Measurements from ENCODE around the gene LEKR1.

LEKR1 gene

DNA sequence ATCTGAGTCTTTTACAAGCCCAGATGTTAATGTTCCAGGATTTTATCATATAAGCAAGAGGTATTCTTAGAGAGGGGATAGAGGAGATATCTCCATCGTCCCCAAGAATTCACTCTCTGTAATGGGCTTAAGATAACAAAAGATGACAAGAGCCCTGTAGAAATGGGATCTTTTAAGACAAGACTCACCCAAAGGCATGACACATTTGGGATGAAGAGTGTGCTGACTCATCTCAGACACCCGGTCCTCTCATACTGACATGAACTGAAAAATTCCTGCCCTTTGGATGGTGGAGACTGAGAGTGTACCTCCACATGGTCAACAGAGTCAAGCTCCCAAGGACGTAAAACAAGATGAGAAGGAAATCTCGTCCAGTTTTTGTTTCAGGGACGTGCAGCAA lies 11.0 kb downstream of the LEKR1 start:
- Histone ChIP-seq H3K23ac (ENCODE audit: low read length in 2 of 2) (no peak overlapping the region), H3K27me3 (ENCODE audit: control insufficient read depth in 1 of 2, insufficient read depth in 1 of 2, low read length in 2 of 2) (no peaks in the 10 kb centered on the region), H3K27ac (ENCODE audit: low read length, poor library complexity, severe bottlenecking) (no peak overlapping the region), H2BK12ac (ENCODE audit: low read length in 2 of 2) (no peak overlapping the region), H3K4me3 (ENCODE audit: insufficient read depth in 1 of 2, low read depth in 1 of 2, low read length in 2 of 2) (no peak overlapping the region), H3K36me3 (ENCODE audit: control insufficient read depth in 1 of 2, insufficient read depth in 2 of 2, low read depth in 1 of 2, low read length in 2 of 2) (no peaks in the 10 kb centered on the region), H2AK5ac (ENCODE audit: low read length, severe bottlenecking) (no peak overlapping the region), H2AFZ (ENCODE audit: low read depth, low read length) (no peak overlapping the region), H3K4me2 (ENCODE audit: low read length, poor library complexity, severe bottlenecking) (no peak overlapping the region), H2BK5ac (ENCODE audit: low read depth, low read length, poor library complexity, severe bottlenecking) (no peak overlapping the region), H3K79me1 (replicated peaks; ENCODE audit: low read length, poor library complexity, severe bottlenecking) (no peaks in the 10 kb centered on the region), H3K4ac (ENCODE audit: low read depth in 1 of 2, low read length in 2 of 2) (no peak overlapping the region), H4K8ac (ENCODE audit: low read length) (no peak overlapping the region), H2BK15ac (ENCODE audit: low read depth, poor library complexity, severe bottlenecking) (no peak overlapping the region), H3K9me3 (ENCODE audit: control insufficient read depth, low read length) (no peaks in the 10 kb centered on the region), H2BK120ac (ENCODE audit: low read depth, low read length) (no peak overlapping the region), H4K91ac (ENCODE audit: low read length) (no peak overlapping the region), H3K14ac (ENCODE audit: low read length in 2 of 2) (no peak overlapping the region), H3K18ac (ENCODE audit: low read depth in 1 of 2, low read length in 2 of 2) (no peak overlapping the region), H3K4me1 (ENCODE audit: control insufficient read depth, insufficient read depth, low read depth, low read length) (no peaks in the 10 kb centered on the region), H3K9ac (ENCODE audit: low read length) (no peak overlapping the region)
- DNase-seq, result peak; percentile 44
- 43% methylated on average over 4 of the region's 5 CpGs for WGBS

GRCh38 chr3:156838035-156838434 lies 11.9 kb downstream of the LEKR1 start:
- 97% methylated on average over 3 of the region's 3 CpGs for WGBS
- no peak overlapping the region for H3K27ac ChIP-seq (ENCODE audit: low read length, poor library complexity, severe bottlenecking)
- no peaks in the 10 kb centered on the region for H3K9me3 ChIP-seq (ENCODE audit: control insufficient read depth, low read length)
- H4K8ac ChIP-seq (ENCODE audit: low read length), result no peak overlapping the region
- no peak overlapping the region for H2AFZ ChIP-seq (ENCODE audit: low read depth, low read length)
- H2BK12ac ChIP-seq (ENCODE audit: low read length in 2 of 2), result no peak overlapping the region
- H2AK5ac ChIP-seq (ENCODE audit: low read length, severe bottlenecking), result no peak overlapping the region
- H2BK120ac ChIP-seq (ENCODE audit: low read depth, low read length), result no peak overlapping the region
- no peak overlapping the region for H3K4me2 ChIP-seq (ENCODE audit: low read length, poor library complexity, severe bottlenecking)
- DNase-seq, result no peak
- no peak overlapping the region for H3K18ac ChIP-seq (ENCODE audit: low read depth in 1 of 2, low read length in 2 of 2)
- H3K14ac ChIP-seq (ENCODE audit: low read length in 2 of 2), result no peak overlapping the region
- no peaks in the 10 kb centered on the region for H3K36me3 ChIP-seq (ENCODE audit: control insufficient read depth in 1 of 2, insufficient read depth in 2 of 2, low read depth in 1 of 2, low read length in 2 of 2)
- no peak overlapping the region for H2BK15ac ChIP-seq (ENCODE audit: low read depth, poor library complexity, severe bottlenecking)
- H3K79me1 ChIP-seq (replicated peaks; ENCODE audit: low read length, poor library complexity, severe bottlenecking), result no peaks in the 10 kb centered on the region
- no peak overlapping the region for H3K4me3 ChIP-seq (ENCODE audit: insufficient read depth in 1 of 2, low read depth in 1 of 2, low read length in 2 of 2)
- H3K9ac ChIP-seq (ENCODE audit: low read length), result no peak overlapping the region
- no peak overlapping the region for H3K23ac ChIP-seq (ENCODE audit: low read length in 2 of 2)
- no peaks in the 10 kb centered on the region for H3K4me1 ChIP-seq (ENCODE audit: control insufficient read depth, insufficient read depth, low read depth, low read length)
- no peak overlapping the region for H2BK5ac ChIP-seq (ENCODE audit: low read depth, low read length, poor library complexity, severe bottlenecking)
- no peaks in the 10 kb centered on the region for H3K27me3 ChIP-seq (ENCODE audit: control insufficient read depth in 1 of 2, insufficient read depth in 1 of 2, low read length in 2 of 2)
- no peak overlapping the region for H3K4ac ChIP-seq (ENCODE audit: low read depth in 1 of 2, low read length in 2 of 2)
- H4K91ac ChIP-seq (ENCODE audit: low read length), result no peak overlapping the region

DNA sequence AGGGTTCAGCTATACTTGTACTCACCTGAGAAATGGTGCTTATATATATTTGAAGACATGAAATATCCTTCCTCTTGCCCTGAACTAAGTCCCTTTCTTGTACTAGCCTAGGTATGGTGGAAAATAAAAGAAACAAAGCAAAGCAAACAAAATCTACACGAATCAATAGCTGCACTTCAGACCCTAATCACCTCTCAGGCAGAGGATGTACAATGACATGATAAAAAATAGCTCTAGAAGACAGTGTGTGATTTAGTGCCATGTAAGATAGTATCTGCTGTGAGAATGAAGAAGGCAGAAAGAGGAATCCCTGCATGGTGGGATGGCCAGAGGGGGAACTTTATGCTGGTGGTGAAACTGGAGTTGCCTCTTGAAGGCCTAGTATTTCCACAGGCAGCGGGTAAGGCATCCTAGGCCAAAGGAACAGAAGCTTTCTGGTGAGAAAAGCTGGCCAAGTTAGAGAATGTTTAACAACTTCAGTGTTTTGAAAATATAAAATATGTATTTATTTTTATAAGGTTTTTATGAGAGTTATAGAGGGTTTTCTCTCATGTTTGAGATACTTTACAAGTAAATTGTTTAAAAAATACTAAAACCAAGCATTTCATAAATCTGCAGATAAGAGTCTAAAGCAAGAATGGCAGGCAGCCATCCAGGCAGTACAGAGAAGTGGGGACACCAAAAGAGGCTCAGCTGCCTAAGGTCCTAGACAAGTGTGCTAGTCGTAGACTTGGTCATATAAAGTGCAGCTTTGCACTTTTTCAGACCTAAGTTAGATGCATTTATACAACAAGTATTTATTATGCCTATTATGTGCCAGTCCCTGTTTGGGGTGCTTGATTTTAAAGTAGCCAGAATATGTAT lies 14.9 kb downstream of the LEKR1 start:
- Histone ChIP-seq H3K9ac (ENCODE audit: low read length) (no peak overlapping the region), H3K79me1 (replicated peaks; ENCODE audit: low read length, poor library complexity, severe bottlenecking) (no peaks in the 10 kb centered on the region), H3K18ac (ENCODE audit: low read depth in 1 of 2, low read length in 2 of 2) (no peak overlapping the region), H2BK15ac (ENCODE audit: low read depth, poor library complexity, severe bottlenecking) (no peak overlapping the region), H2AK5ac (ENCODE audit: low read length, severe bottlenecking) (no peak overlapping the region), H2BK5ac (ENCODE audit: low read depth, low read length, poor library complexity, severe bottlenecking) (no peak overlapping the region), H3K23ac (ENCODE audit: low read length in 2 of 2) (no peak overlapping the region), H2BK12ac (ENCODE audit: low read length in 2 of 2) (no peak overlapping the region), H3K4ac (ENCODE audit: low read depth in 1 of 2, low read length in 2 of 2) (no peak overlapping the region), H3K27me3 (ENCODE audit: control insufficient read depth in 1 of 2, insufficient read depth in 1 of 2, low read length in 2 of 2) (no peaks in the 10 kb centered on the region), H3K4me1 (ENCODE audit: control insufficient read depth, insufficient read depth, low read depth, low read length) (no peaks in the 10 kb centered on the region), H4K8ac (ENCODE audit: low read length) (no peak overlapping the region), H3K27ac (ENCODE audit: low read length, poor library complexity, severe bottlenecking) (no peak overlapping the region), H4K91ac (ENCODE audit: low read length) (no peak overlapping the region), H3K9me3 (ENCODE audit: control insufficient read depth, low read length) (no peaks in the 10 kb centered on the region), H2BK120ac (ENCODE audit: low read depth, low read length) (no peak overlapping the region), H3K14ac (ENCODE audit: low read length in 2 of 2) (peak overlapping the region in 1 of 2 experiments; percentile 55), H3K36me3 (ENCODE audit: control insufficient read depth in 1 of 2, insufficient read depth in 2 of 2, low read depth in 1 of 2, low read length in 2 of 2) (no peaks in the 10 kb centered on the region), H2AFZ (ENCODE audit: low read depth, low read length) (no peak overlapping the region), H3K4me2 (ENCODE audit: low read length, poor library complexity, severe bottlenecking) (no peak overlapping the region), H3K4me3 (ENCODE audit: insufficient read depth in 1 of 2, low read depth in 1 of 2, low read length in 2 of 2) (no peak overlapping the region)
- DNase-seq, result no peak
- 100% methylated on average over 1 of the region's 3 CpGs for WGBS

DNA sequence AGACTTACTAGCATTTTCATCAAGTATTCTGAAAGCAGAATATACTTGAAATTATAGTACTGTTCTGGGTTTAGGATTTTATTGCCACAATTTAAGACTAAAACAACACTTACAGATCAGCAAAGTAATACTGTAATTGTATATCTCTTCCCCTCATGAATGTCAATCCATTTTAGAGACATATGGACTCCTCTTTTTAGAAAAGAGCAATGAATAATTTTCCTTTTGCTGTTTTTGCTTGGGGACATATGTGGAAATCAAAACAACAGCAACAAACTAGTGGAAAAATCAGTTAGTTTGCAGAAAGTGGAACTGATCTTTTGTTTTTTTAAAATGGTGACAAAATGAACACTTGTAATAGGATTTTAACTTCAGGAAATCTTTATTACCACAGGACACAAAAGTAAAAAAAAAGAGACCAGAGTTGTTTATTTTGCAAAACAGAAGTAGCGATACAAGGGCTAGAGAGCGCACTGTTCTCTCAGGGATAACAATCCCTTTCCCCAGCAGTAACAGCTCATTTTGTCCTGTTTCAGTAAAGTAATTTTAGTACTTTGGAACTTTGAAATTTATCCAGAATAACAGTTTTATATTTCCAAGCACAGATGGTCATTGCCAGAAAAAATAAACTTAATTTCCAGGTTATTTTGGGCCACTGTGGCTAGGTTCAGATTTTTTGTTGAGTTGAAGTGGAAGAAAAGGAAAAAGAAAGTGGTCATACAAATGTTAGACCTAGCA lies 17.1 kb downstream of the LEKR1 start:
- no peak overlapping the region for H3K4ac ChIP-seq (ENCODE audit: low read depth in 1 of 2, low read length in 2 of 2)
- H3K27me3 ChIP-seq (ENCODE audit: control insufficient read depth in 1 of 2, insufficient read depth in 1 of 2, low read length in 2 of 2), result no peaks in the 10 kb centered on the region
- no peaks in the 10 kb centered on the region for H3K4me1 ChIP-seq (ENCODE audit: control insufficient read depth, insufficient read depth, low read depth, low read length)
- no peak overlapping the region for H2AFZ ChIP-seq (ENCODE audit: low read depth, low read length)
- H3K23ac ChIP-seq (ENCODE audit: low read length in 2 of 2), result no peak overlapping the region
- H3K79me1 ChIP-seq (replicated peaks; ENCODE audit: low read length, poor library complexity, severe bottlenecking), result no peaks in the 10 kb centered on the region
- peak overlapping the region in 1 of 2 experiments; percentile 35 for H3K4me3 ChIP-seq (ENCODE audit: insufficient read depth in 1 of 2, low read depth in 1 of 2, low read length in 2 of 2)
- DNase-seq, result no peak
- H3K18ac ChIP-seq (ENCODE audit: low read depth in 1 of 2, low read length in 2 of 2), result no peak overlapping the region
- no peak overlapping the region for H2BK5ac ChIP-seq (ENCODE audit: low read depth, low read length, poor library complexity, severe bottlenecking)
- WGBS, result no CpG with 5 or more reads among the region's 2 CpGs
- no peak overlapping the region for H3K27ac ChIP-seq (ENCODE audit: low read length, poor library complexity, severe bottlenecking)
- no peak overlapping the region for H2AK5ac ChIP-seq (ENCODE audit: low read length, severe bottlenecking)
- H3K14ac ChIP-seq (ENCODE audit: low read length in 2 of 2), result no peak overlapping the region
- peak overlapping the region; percentile 78 for H3K9ac ChIP-seq (ENCODE audit: low read length)
- H2BK15ac ChIP-seq (ENCODE audit: low read depth, poor library complexity, severe bottlenecking), result no peak overlapping the region
- H3K36me3 ChIP-seq (ENCODE audit: control insufficient read depth in 1 of 2, insufficient read depth in 2 of 2, low read depth in 1 of 2, low read length in 2 of 2), result no peaks in the 10 kb centered on the region
- H2BK120ac ChIP-seq (ENCODE audit: low read depth, low read length), result no peak overlapping the region
- H4K8ac ChIP-seq (ENCODE audit: low read length), result no peak overlapping the region
- no peaks in the 10 kb centered on the region for H3K9me3 ChIP-seq (ENCODE audit: control insufficient read depth, low read length)
- no peak overlapping the region for H3K4me2 ChIP-seq (ENCODE audit: low read length, poor library complexity, severe bottlenecking)
- no peak overlapping the region for H4K91ac ChIP-seq (ENCODE audit: low read length)
- no peak overlapping the region for H2BK12ac ChIP-seq (ENCODE audit: low read length in 2 of 2)

All from mesenchymal stem cell (in vitro differentiated cells and primary cell).